GM23338 (cell line): Measurements from ENCODE around the gene ATXN7L1.

Experiments used
- CTCF ChIP-seq, 2 experiments: fragments of 200-600 bp in 1 of 2; sonication (generic) in 1 of 2; conservative IDR thresholded peaks; 2 replicates each; pipeline versions ENCODE4 v1.5.1 to v1.6.1; 2016 to 2017; ENCODE audit warnings: antibody characterized with exemption in 2 of 2, low read depth in 2 of 2, mild to moderate bottlenecking in 2 of 2, moderate library complexity in 1 of 2
- EZH2 ChIP-seq: fragments of 200-600 bp; sonication (generic); IDR thresholded peaks from one replicate; pipeline ENCODE4 v1.8.0; 2017; ENCODE audit warnings: antibody characterized with exemption, mild to moderate bottlenecking, low read depth; ENCODE audit not compliant: unreplicated experiment
- POLR2AphosphoS5 ChIP-seq: IDR thresholded peaks from 2 replicates; pipeline ENCODE4 v1.6.1; 2016; ENCODE audit warnings: antibody characterized with exemption, low read depth

- TF ChIP-seq EZH2 (no peak), CTCF (conservative IDR thresholded peaks at IDR 0.05; ENCODE audit: low read depth in 2 of 2) (no peak), POLR2AphosphoS5 (no peak)
Observed at GRCh38 chr7:105751054-105751453, 125.3 kb downstream of the ATXN7L1 start.
